ENCODE results near the gene BCKDK. TPM values are rescaled to one million over a fixed set of nuclear protein-coding genes. Genes with fewer than 3 reads are reported as not detected.
"Not testable (repeated sequence)": the region's sequence is repeated elsewhere in the genome, so short reads cannot be mapped to it uniquely, and the experiment has no call there.

The BCKDK gene
- total RNA-seq, 1 experiment from 2014 or later, result 49.3 TPM

GRCh38 chr16:31149894-31150890, 42.0 kb downstream of the BCKDK start, which contains the start of gene PRSS36:
PRSS36 (minus strand) TSS chr16:31150066; CDS start chr16:31150035, 31 bp downstream.
- Mint-ChIP-seq H3K4me3 (ENCODE audit: low read depth, unreplicated experiment) (peak within 1 kb of the TSS; percentile 47), H3K36me3 (ENCODE audit: insufficient read depth, unreplicated experiment) (no peaks in the 10 kb centered on the region), H3K4me1 (ENCODE audit: low read depth, unreplicated experiment) (peaks cover 38% of the 10 kb centered on the region), H3K9me3 (ENCODE audit: low read depth, unreplicated experiment) (no peaks in the 10 kb centered on the region), H3K27me3 (ENCODE audit: unreplicated experiment) (peaks cover 29% of the 10 kb centered on the region), H3K27ac (ENCODE audit: unreplicated experiment) (peak within 1 kb of the TSS; percentile 24)
- intact Hi-C loops (cut with micrococcal nuclease; ENCODE audit: unreplicated experiment), result loop anchor here (5.0 kb wide), 1 partner anchor 43 kb away; the partner anchor contains the start of gene BCKDK
- no TSS peak for BruUV-seq (replicated peaks)
- peak; percentile 41 for DNase-seq
- CTCF ChIA-PET, result interaction anchor here (0.6 kb wide), 1 partner anchor 216 kb away, joined by 3 read pairs; no protein-coding TSS in a partner anchor
- TF ChIP-seq CTCF (IDR thresholded peaks at IDR 0.05; ENCODE audit: unreplicated experiment), result no peak

DNA sequence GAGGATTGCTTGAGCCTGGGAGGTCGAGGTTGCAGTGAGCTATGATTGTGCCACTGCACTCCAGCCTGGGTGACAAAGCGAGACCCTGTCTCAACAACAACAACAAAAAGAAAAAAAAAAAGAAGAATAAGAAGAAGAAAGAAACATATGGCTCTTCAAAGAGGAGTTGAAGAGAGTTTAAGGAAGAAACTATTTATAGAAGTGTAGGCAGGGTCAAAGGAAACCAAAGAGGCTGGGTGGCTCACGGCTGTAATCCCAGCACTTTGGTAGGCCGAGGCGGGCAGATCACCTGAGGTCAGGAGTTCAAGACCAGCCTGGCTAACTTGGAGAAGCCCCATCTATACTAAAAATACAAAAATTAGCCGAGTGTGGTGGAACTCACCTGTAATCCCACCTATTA, 42.8 kb downstream of the BCKDK start:
- peaks cover 33% of the 10 kb centered on the region for H3K4me1 Mint-ChIP-seq (ENCODE audit: low read depth, unreplicated experiment)
- H3K27me3 Mint-ChIP-seq (ENCODE audit: unreplicated experiment), result peaks cover 23% of the 10 kb centered on the region
- intact Hi-C loops (cut with micrococcal nuclease; ENCODE audit: unreplicated experiment); H3K36me3 Mint-ChIP-seq (ENCODE audit: insufficient read depth, unreplicated experiment); H3K4me3 Mint-ChIP-seq (ENCODE audit: low read depth, unreplicated experiment); BruUV-seq (replicated peaks); H3K27ac Mint-ChIP-seq (ENCODE audit: unreplicated experiment); DNase-seq; H3K9me3 Mint-ChIP-seq (ENCODE audit: low read depth, unreplicated experiment): not testable (repeated sequence)
- CTCF ChIA-PET, result interaction anchor here (0.6 kb wide), 1 partner anchor 217 kb away, joined by 3 read pairs; no protein-coding TSS in a partner anchor

DNA sequence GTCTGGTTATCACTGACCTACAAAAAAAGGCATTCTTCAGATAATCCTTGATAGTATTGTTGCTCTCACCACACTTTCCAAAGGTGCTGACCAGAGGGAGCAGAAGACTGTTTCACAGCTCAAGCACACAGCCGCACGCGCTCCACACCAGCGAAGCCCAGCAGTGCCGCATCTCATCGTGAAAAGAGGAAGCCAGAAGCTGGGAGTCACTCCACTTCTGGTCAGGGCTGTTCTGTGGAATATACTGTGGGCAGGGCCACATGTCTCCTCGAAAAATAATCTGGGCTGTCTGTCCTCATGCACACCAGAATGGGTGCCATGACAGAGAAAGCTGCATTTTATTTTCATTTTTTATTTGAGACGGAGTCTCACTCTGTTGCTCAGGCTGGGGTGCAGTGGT, 49.0 kb downstream of the BCKDK start:
- no peaks in the 10 kb centered on the region for H3K9me3 Mint-ChIP-seq (ENCODE audit: low read depth, unreplicated experiment)
- CTCF ChIA-PET, result interaction anchor here (0.7 to 1.5 kb wide), 3 partner anchors 15 to 44 kb away, joined by 3 to 4 read pairs (median 4); partner anchors contain the start of gene KAT8
- intact Hi-C loops (cut with micrococcal nuclease; ENCODE audit: unreplicated experiment), result loop anchor here (5.0 kb wide), 1 partner anchor 170 kb away; the partner anchor contains the start of gene HSD3B7
- no peaks in the 10 kb centered on the region for H3K27me3 Mint-ChIP-seq (ENCODE audit: unreplicated experiment)
- no peak for TF ChIP-seq CTCF (IDR thresholded peaks at IDR 0.05; ENCODE audit: unreplicated experiment)
- no peak overlapping the region for H3K27ac Mint-ChIP-seq (ENCODE audit: unreplicated experiment)
- no peaks in the 10 kb centered on the region for H3K36me3 Mint-ChIP-seq (ENCODE audit: insufficient read depth, unreplicated experiment)
- no peak for DNase-seq
- BruUV-seq (replicated peaks), result no TSS peak
- no peaks in the 10 kb centered on the region for H3K4me1 Mint-ChIP-seq (ENCODE audit: low read depth, unreplicated experiment)
- no peak overlapping the region for H3K4me3 Mint-ChIP-seq (ENCODE audit: low read depth, unreplicated experiment)

Other genes with a start within 250 kb of the BCKDK start
- 22.5 and 26.6 TPM in 2 replicates for gene BCL7C, start 214.3 kb upstream of the BCKDK start, total RNA-seq (2022)
- 1.9 and 2.3 TPM in 2 replicates for gene CTF1, start 211.8 kb upstream of the BCKDK start, total RNA-seq (2022)
- gene FBXL19, start 184.8 kb upstream of the BCKDK start, total RNA-seq (2022), result 43.2 and 45.7 TPM in 2 replicates
- 14.7 and 15.4 TPM in 2 replicates for gene ORAI3, start 159.3 kb upstream of the BCKDK start, total RNA-seq (2022)
- gene SETD1A, start 150.6 kb upstream of the BCKDK start, total RNA-seq (2022), result 28.8 and 30.5 TPM in 2 replicates
- gene HSD3B7, start 123.2 kb upstream of the BCKDK start, total RNA-seq (2022), result 25.3 and 29.2 TPM in 2 replicates
- gene STX1B, start 97.7 kb upstream of the BCKDK start, total RNA-seq (2022), result 0.61 and 1.3 TPM in 2 replicates
- 100 and 104 TPM in 2 replicates for gene STX4, start 74.8 kb upstream of the BCKDK start, total RNA-seq (2022)
- 12.5 and 13.0 TPM in 2 replicates for gene ZNF668, start 34.1 kb upstream of the BCKDK start, total RNA-seq (2022)
- gene ZNF646, start 34.0 kb upstream of the BCKDK start, total RNA-seq (2022), result 34.4 and 34.9 TPM in 2 replicates
- gene PRSS53, start 19.4 kb upstream of the BCKDK start, total RNA-seq (2022), result 4.6 and 7.0 TPM in 2 replicates
- 80.1 and 86.8 TPM in 2 replicates for gene VKORC1, start 13.6 kb upstream of the BCKDK start, total RNA-seq (2022)
- 66.6 and 69.9 TPM in 2 replicates for gene KAT8, start 9.3 kb downstream of the BCKDK start, total RNA-seq (2022)
- 108 and 138 TPM in 2 replicates for gene PRSS8, start 27.3 kb downstream of the BCKDK start, total RNA-seq (2022)
- 1.6 TPM in 2 replicates for gene PRSS36, start 41.7 kb downstream of the BCKDK start, total RNA-seq (2022)
- 550 and 629 TPM in 2 replicates for gene FUS, start 71.8 kb downstream of the BCKDK start, total RNA-seq (2022)
- gene PYCARD, start 94.4 kb downstream of the BCKDK start, total RNA-seq (2022), result 24.3 and 30.9 TPM in 2 replicates
- gene TRIM72, start 105.7 kb downstream of the BCKDK start, total RNA-seq (2022), result not detected in 2 replicates
- gene PYDC1, start 108.7 kb downstream of the BCKDK start, total RNA-seq (2022), result not detected in 2 replicates
- gene ITGAM, start 151.6 kb downstream of the BCKDK start, total RNA-seq (2022), result 2.1 and 3.1 TPM in 2 replicates
- 1.6 and 3.9 TPM in 2 replicates for gene ITGAX, start 246.8 kb downstream of the BCKDK start, total RNA-seq (2022)

All from Calu3 (cell line).